HepG2 (cell line): ENCODE results near the gene TP63.

Experiments used
- CTCF ChIP-seq: sonication (generic); formaldehyde crosslinking; IDR thresholded peaks from 2 replicates; pipeline ENCODE4 v1.5.0; 2020; ENCODE audit warnings: mild to moderate bottlenecking, missing genetic modification reagents, moderate library complexity
- EED ChIP-seq: sonication (generic); formaldehyde crosslinking; IDR thresholded peaks from 2 replicates; pipeline ENCODE4 v1.5.0; 2020; ENCODE audit warnings: mild to moderate bottlenecking, missing genetic modification reagents
- PHB2 ChIP-seq: fragments of 450-650 bp; IDR thresholded peaks from 2 replicates; pipeline ENCODE4 v1.6.1; 2018; ENCODE audit not compliant: partially characterized antibody
- POGK ChIP-seq: sonication (generic); formaldehyde crosslinking; conservative IDR thresholded peaks from 2 replicates; pipeline ENCODE4 v1.8.0; 2022; ENCODE audit warnings: mild to moderate bottlenecking, moderate library complexity, missing genetic modification reagents
- REST ChIP-seq, 2 experiments: IDR thresholded peaks; 2 replicates each; pipeline ENCODE4 v1.6.1; 2011 to 2012; ENCODE audit warnings: low read length in 2 of 2, borderline replicate concordance in 1 of 2, low read depth in 1 of 2, mild to moderate bottlenecking in 1 of 2, moderate library complexity in 1 of 2
- RFX1 ChIP-seq: fragments of 450-650 bp; IDR thresholded peaks from 2 replicates; pipeline ENCODE4 v1.6.1; 2017
- RFX5 ChIP-seq: IDR thresholded peaks from 2 replicates; pipeline ENCODE4 v1.6.1; 2011; ENCODE audit warnings: low read depth, low read length, improper control_type of control experiment

- TF ChIP-seq REST (IDR thresholded peaks at IDR 0.05; ENCODE audit: borderline replicate concordance in 1 of 2, low read depth in 1 of 2, low read length in 2 of 2) (no peak), RFX5 (no peak), PHB2 (no peak), EED (no peak), RFX1 (no peak), POGK (no peak), CTCF (CRISPR knock-in tag) (no peak)
Observed at GRCh38 chr3:189779166-189779565, 148.0 kb downstream of the TP63 start.
